Measurements from ENCODE around the gene ZBTB25. TPM values are rescaled to one million over a fixed set of nuclear protein-coding genes. Genes with fewer than 3 reads are reported as not detected.

Gene ZBTB25
- polyA plus RNA-seq, result 1 to 10 TPM; 2.6 to 4.0 (median 3.8) TPM

- WGBS, 3 donors, result 0 to 1% (median 0%) methylated on average over 68 to 87 of the region's 87 CpGs
- H3K27ac ChIP-seq (ENCODE audit: low read depth, low read length), result peak within 1 kb of the TSS; percentile 97
These were observed at the start of gene ZBTB25 for GRCh38 chr14:64503434-64504309. Gene ZBTB25 (minus strand): TSS chr14:64503838. CDS start chr14:64490533, 13,305 bp downstream.

- WGBS, 3 donors, result 33 to 57% (median 52%) methylated on average over 7 of the region's 7 CpGs
- no peak overlapping the region for H3K27ac ChIP-seq (ENCODE audit: low read depth, low read length)
These were observed 47.1 kb upstream of the ZBTB25 start for GRCh38 chr14:64550621-64551333.

- 5 to 11% (median 6%) methylated on average over 52 to 54 of the region's 54 CpGs for WGBS, 3 donors
- H3K27ac ChIP-seq (ENCODE audit: low read depth, low read length), result no peak within 1 kb of the TSS
These were observed 46.4 kb upstream of the ZBTB25 start, which contains the start of gene PPP1R36 for GRCh38 chr14:64549791-64550620. Gene PPP1R36 (plus strand): TSS chr14:64549961. CDS start chr14:64549998, 37 bp downstream.

- H3K27ac ChIP-seq (ENCODE audit: low read depth, low read length), result no peak overlapping the region
- 72 to 89% (median 77%) methylated on average over 1 of the region's 1 CpG for WGBS, 3 donors
These were observed 45.4 kb upstream of the ZBTB25 start for GRCh38 chr14:64549016-64549415.

GRCh38 chr14:64544607-64545312 lies 41.1 kb upstream of the ZBTB25 start:
- WGBS, 3 donors, result 75 to 76% (median 75%) methylated on average over 5 of the region's 5 CpGs
- H3K27ac ChIP-seq (ENCODE audit: low read depth, low read length), result no peak overlapping the region

GRCh38 chr14:64542836-64543201 lies 39.2 kb upstream of the ZBTB25 start:
- no peak overlapping the region for H3K27ac ChIP-seq (ENCODE audit: low read depth, low read length)
- WGBS, 3 donors, result 22 to 59% (median 59%) methylated on average over 4 of the region's 4 CpGs

GRCh38 chr14:64541972-64542835 lies 38.6 kb upstream of the ZBTB25 start:
- 6 to 12% (median 11%) methylated on average over 61 of the region's 61 CpGs for WGBS, 3 donors
- H3K27ac ChIP-seq (ENCODE audit: low read depth, low read length), result no peak overlapping the region

- WGBS, 3 donors, result 17 to 26% (median 22%) methylated on average over 73 of the region's 73 CpGs
- no peak overlapping the region for H3K27ac ChIP-seq (ENCODE audit: low read depth, low read length)
These were observed 37.8 kb upstream of the ZBTB25 start for GRCh38 chr14:64541261-64541971.

- no peak within 1 kb of the TSS for H3K27ac ChIP-seq (ENCODE audit: low read depth, low read length)
- WGBS, 3 donors, result 5 to 8% (median 8%) methylated on average over 79 of the region's 79 CpGs
These were observed 36.9 kb upstream of the ZBTB25 start, which contains the start of gene HSPA2 for GRCh38 chr14:64540208-64541202. Gene HSPA2 (plus strand): TSS chr14:64540741. CDS start chr14:64540850, 109 bp downstream.

GRCh38 chr14:64536488-64537245 lies 33.0 kb upstream of the ZBTB25 start:
- 84 to 91% (median 88%) methylated on average over 4 of the region's 4 CpGs for WGBS, 3 donors
- no peak overlapping the region for H3K27ac ChIP-seq (ENCODE audit: low read depth, low read length)

GRCh38 chr14:64531567-64531966 lies 27.9 kb upstream of the ZBTB25 start:
- 78 to 85% (median 79%) methylated on average over 2 of the region's 2 CpGs for WGBS, 3 donors

GRCh38 chr14:64525354-64525753 lies 21.7 kb upstream of the ZBTB25 start:
- 91 to 95% (median 91%) methylated on average over 2 of the region's 2 CpGs for WGBS, 3 donors
- H3K27ac ChIP-seq (ENCODE audit: low read depth, low read length), result no peak overlapping the region

More at GRCh38 chr14:64531567-64531966, 27.9 kb upstream of the ZBTB25 start:
- H3K27ac ChIP-seq (ENCODE audit: low read depth, low read length), result no peak overlapping the region

- WGBS, 3 donors, result 86 to 91% (median 90%) methylated on average over 9 of the region's 9 CpGs
- H3K27ac ChIP-seq (ENCODE audit: low read depth, low read length), result no peak overlapping the region
These were observed 19.1 kb upstream of the ZBTB25 start for GRCh38 chr14:64522591-64523355.

GRCh38 chr14:64520699-64521098 lies 17.1 kb upstream of the ZBTB25 start:
- 92 to 100% (median 97%) methylated on average over 4 of the region's 4 CpGs for WGBS, 3 donors
- H3K27ac ChIP-seq (ENCODE audit: low read depth, low read length), result no peak overlapping the region

Data from adipose tissue (tissue), 3 donors.